ENCODE measurements around the gene SKAP2. TPM values are rescaled to one million over a fixed set of nuclear protein-coding genes. Genes with fewer than 3 reads are reported as not detected.

The SKAP2 gene
- total RNA-seq, 1 experiment from 2014 or later = 30.7 TPM

- no peak for TF ChIP-seq POLR2A (IDR thresholded peaks at IDR 0.05; ENCODE audit: borderline replicate concordance, extremely low read depth, insufficient read depth, insufficient read length)
- no peak for TF ChIP-seq ELF1 (IDR thresholded peaks at IDR 0.05; ENCODE audit: borderline replicate concordance, low read depth)
Measured at GRCh38 chr7:26618898-26619297, 245.5 kb downstream of the SKAP2 start (continued).

GRCh38 chr7:26618449-26618848 lies 245.9 kb downstream of the SKAP2 start:
- Histone ChIP-seq H3K9me2 (ENCODE audit: insufficient read depth) (no peaks in the 10 kb centered on the region), H3K79me2 (ENCODE audit: insufficient read depth, low read length) (no peaks in the 10 kb centered on the region), H3K4me2 (ENCODE audit: low read length) (no peak overlapping the region), H3K36me3 (ENCODE audit: control insufficient read depth in 1 of 2, insufficient read depth in 2 of 2, low read length in 2 of 2) (no peaks in the 10 kb centered on the region), H3K27me3 (ENCODE audit: insufficient read depth, low read length) (no peaks in the 10 kb centered on the region), H3K4me1 (ENCODE audit: control insufficient read depth in 1 of 2, insufficient read depth in 2 of 2, low read length in 2 of 2) (peaks cover 14 to 25% of the 10 kb centered on the region in 2 experiments; a peak in 3 of 4 replicates), H3K9me3 (ENCODE audit: control insufficient read depth in 1 of 2, insufficient read depth in 1 of 2, low read depth in 1 of 2, low read length in 2 of 2) (no peaks in the 10 kb centered on the region), H3K4me3 (replicated peaks in 1 of 2; ENCODE audit: low read depth in 1 of 2, low read length in 2 of 2) (no peak overlapping the region), H3K9ac (ENCODE audit: low read length) (no peak overlapping the region), H3K27ac (ENCODE audit: low read depth, low read length) (no peak overlapping the region), H4K20me1 (ENCODE audit: insufficient read depth) (no peaks in the 10 kb centered on the region), H2AFZ (ENCODE audit: low read depth, low read length, poor library complexity, severe bottlenecking) (no peak overlapping the region)
- ChIA-PET RAD21 (ENCODE audit: low non-redundant PET in 1 of 2, low total read pairs in 2 of 2, uncharacterized antibody in 2 of 2, unreplicated experiment in 2 of 2) (no interaction called here), CTCF (no interaction called here), POLR2A (no interaction called here)
- BruUV-seq (replicated peaks) = no TSS peak
- intact Hi-C loops (cut with micrococcal nuclease) = no loop called here
- TF ChIP-seq TCF7L2 (IDR thresholded peaks at IDR 0.05; ENCODE audit: borderline replicate concordance, extremely low read depth, insufficient read depth, insufficient read length) (no peak), EGR1 (IDR thresholded peaks at IDR 0.05; ENCODE audit: low read depth) (no peak), ZBTB33 (IDR thresholded peaks at IDR 0.05; ENCODE audit: extremely low read depth, insufficient replicate concordance, low read length) (no peak), CBX3 (IDR thresholded peaks at IDR 0.05; ENCODE audit: low read depth) (no peak), ZNF274 (IDR thresholded peaks at IDR 0.05; ENCODE audit: low read depth, low read length) (no peak), EZH2 (IDR thresholded peaks at IDR 0.05) (no peak), CEBPB (IDR thresholded peaks at IDR 0.05; ENCODE audit: low read depth) (no peak), POLR2AphosphoS5 (IDR thresholded peaks at IDR 0.05; ENCODE audit: low read depth, low read length) (no peak), JUND (IDR thresholded peaks at IDR 0.05) (no peak), ZFX (IDR thresholded peaks at IDR 0.05) (no peak), FOSL1 (IDR thresholded peaks at IDR 0.05; ENCODE audit: low read depth) (no peak), ATF3 (IDR thresholded peaks at IDR 0.05) (no peak), MAX (IDR thresholded peaks at IDR 0.05) (no peak), RAD21 (IDR thresholded peaks at IDR 0.05; ENCODE audit: low read depth) (no peak)
- DNase-seq (ENCODE audit: low read depth, low spot score) = no peak
- no peak for ATAC-seq

Other genes with a start within 250 kb of the SKAP2 start
- 2.8 TPM for gene HOXA1, start 231.4 kb upstream of the SKAP2 start, total RNA-seq (2021; ENCODE audit: unreplicated experiment)
- 0.57 TPM for gene HOXA2, start 238.1 kb upstream of the SKAP2 start, total RNA-seq (2021; ENCODE audit: unreplicated experiment)